ENCODE results near the gene PPP1R17.

PPP1R17 gene

GRCh38 chr7:31687024-31687748 is at the start of gene PPP1R17:
TSS of gene PPP1R17 (plus strand) at chr7:31687215. CDS start at chr7:31692442, 5,227 bp downstream.
- no peak for DNase-seq (ENCODE audit: low read depth, low spot score)

- no peak for DNase-seq (ENCODE audit: low read depth, low spot score)
Observed at GRCh38 chr7:31640381-31640780, 46.6 kb upstream of the PPP1R17 start.

GRCh38 chr7:31642681-31643115 is 44.3 kb upstream of the PPP1R17 start:
- no peak for DNase-seq (ENCODE audit: low read depth, low spot score)

GRCh38 chr7:31646942-31647341 is 40.1 kb upstream of the PPP1R17 start:
- DNase-seq (ENCODE audit: low read depth, low spot score): no peak

- no peak for DNase-seq (ENCODE audit: low read depth, low spot score)
Observed at GRCh38 chr7:31647511-31647910, 39.5 kb upstream of the PPP1R17 start.

- no peak for DNase-seq (ENCODE audit: low read depth, low spot score)
Observed at GRCh38 chr7:31648288-31648687, 38.7 kb upstream of the PPP1R17 start.

- no peak for DNase-seq (ENCODE audit: low read depth, low spot score)
Observed at GRCh38 chr7:31648880-31649279, 38.1 kb upstream of the PPP1R17 start.

GRCh38 chr7:31651234-31652062 is 35.6 kb upstream of the PPP1R17 start:
- DNase-seq (ENCODE audit: low read depth, low spot score): no peak

- no peak for DNase-seq (ENCODE audit: low read depth, low spot score)
Observed at GRCh38 chr7:31652063-31652326, 35.0 kb upstream of the PPP1R17 start.

GRCh38 chr7:31663072-31663471 is 23.9 kb upstream of the PPP1R17 start:
- DNase-seq (ENCODE audit: low read depth, low spot score): no peak

- no peak for DNase-seq (ENCODE audit: low read depth, low spot score)
Observed at GRCh38 chr7:31664890-31665289, 22.1 kb upstream of the PPP1R17 start.

GRCh38 chr7:31665546-31665945 is 21.5 kb upstream of the PPP1R17 start:
- DNase-seq (ENCODE audit: low read depth, low spot score): no peak

- no peak for DNase-seq (ENCODE audit: low read depth, low spot score)
Observed at GRCh38 chr7:31669461-31669860, 17.6 kb upstream of the PPP1R17 start.

GRCh38 chr7:31679574-31680305 is 7.3 kb upstream of the PPP1R17 start:
- no peak for DNase-seq (ENCODE audit: low read depth, low spot score)

- DNase-seq (ENCODE audit: low read depth, low spot score): no peak
Observed at GRCh38 chr7:31683445-31684225, 3.4 kb upstream of the PPP1R17 start.

GRCh38 chr7:31688372-31688771 is 1.4 kb downstream of the PPP1R17 start:
- DNase-seq (ENCODE audit: low read depth, low spot score): no peak

- DNase-seq (ENCODE audit: low read depth, low spot score): no peak
Observed at GRCh38 chr7:31688996-31689395, 2.0 kb downstream of the PPP1R17 start.

- DNase-seq (ENCODE audit: low read depth, low spot score): no peak
Observed at GRCh38 chr7:31690935-31691334, 3.9 kb downstream of the PPP1R17 start.

GRCh38 chr7:31692451-31692850 is 5.4 kb downstream of the PPP1R17 start:
- no peak for DNase-seq (ENCODE audit: low read depth, low spot score)

- no peak for DNase-seq (ENCODE audit: low read depth, low spot score)
Observed at GRCh38 chr7:31692871-31693270, 5.9 kb downstream of the PPP1R17 start.

- no peak for DNase-seq (ENCODE audit: low read depth, low spot score)
Observed at GRCh38 chr7:31695859-31696614, 9.0 kb downstream of the PPP1R17 start.

All from brain pericyte (primary cell).